CD4-positive, alpha-beta T cell treated with Interleukin-17A for 1 hour (primary cell): Measurements from ENCODE around the gene KCNJ18.
"Not testable (repeated sequence)": the region's sequence is repeated elsewhere in the genome, so short reads cannot be mapped to it uniquely, and the experiment has no call there.

Source experiments
- DNase-seq: peaks from one replicate; pipeline ENCODE4 v3.0.0-alpha.2; 2020

KCNJ18 gene

DNA sequence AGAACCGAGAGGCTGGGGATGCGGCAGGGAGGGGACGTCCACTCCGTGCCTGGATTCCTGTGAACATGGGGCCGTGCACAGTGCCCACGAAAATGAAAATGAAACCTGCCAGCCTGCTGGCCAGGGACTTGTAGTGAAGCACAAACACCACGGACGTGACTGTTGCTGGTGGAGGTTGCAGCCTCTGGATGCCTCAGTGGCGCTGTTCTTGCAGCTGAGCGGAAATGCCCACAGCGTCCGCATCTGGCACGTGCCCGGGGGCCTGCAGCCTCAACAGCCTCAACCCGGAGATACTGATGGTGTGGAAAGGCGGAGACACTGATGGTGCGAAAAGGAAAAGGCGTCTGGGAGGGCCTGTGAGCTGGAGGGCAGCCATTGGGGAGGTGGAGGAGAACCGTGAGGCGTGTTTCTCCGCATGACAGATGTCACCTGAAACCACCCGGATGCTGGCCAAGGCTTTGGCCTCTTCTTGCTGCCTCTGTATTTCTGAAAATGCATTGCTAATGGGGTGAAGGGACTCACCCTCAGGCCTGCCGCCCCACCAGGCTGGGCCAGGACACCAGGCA, 44.8 kb downstream of the KCNJ18 start:
- DNase-seq: not testable (repeated sequence)

DNA sequence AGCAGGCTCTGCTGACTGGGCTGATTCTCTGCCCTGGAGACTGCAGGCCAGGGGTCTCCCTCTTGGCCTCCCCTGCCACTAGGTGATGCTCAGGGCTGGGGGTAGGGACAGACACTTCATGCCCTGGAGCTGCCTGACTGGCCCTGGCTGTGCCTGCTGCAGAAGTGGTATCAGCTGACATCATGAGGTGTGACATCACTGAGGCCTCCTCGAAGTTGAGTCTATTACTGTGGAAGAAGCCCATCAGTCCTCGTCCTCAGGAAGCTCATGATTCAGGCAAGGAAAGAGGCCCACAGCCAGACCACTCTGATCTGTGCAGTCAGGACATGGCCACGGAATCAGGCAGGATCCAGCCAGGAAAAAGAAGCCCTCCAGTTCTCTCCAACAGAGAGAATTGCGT, 45.9 kb downstream of the KCNJ18 start:
- DNase-seq: not testable (repeated sequence)

DNA sequence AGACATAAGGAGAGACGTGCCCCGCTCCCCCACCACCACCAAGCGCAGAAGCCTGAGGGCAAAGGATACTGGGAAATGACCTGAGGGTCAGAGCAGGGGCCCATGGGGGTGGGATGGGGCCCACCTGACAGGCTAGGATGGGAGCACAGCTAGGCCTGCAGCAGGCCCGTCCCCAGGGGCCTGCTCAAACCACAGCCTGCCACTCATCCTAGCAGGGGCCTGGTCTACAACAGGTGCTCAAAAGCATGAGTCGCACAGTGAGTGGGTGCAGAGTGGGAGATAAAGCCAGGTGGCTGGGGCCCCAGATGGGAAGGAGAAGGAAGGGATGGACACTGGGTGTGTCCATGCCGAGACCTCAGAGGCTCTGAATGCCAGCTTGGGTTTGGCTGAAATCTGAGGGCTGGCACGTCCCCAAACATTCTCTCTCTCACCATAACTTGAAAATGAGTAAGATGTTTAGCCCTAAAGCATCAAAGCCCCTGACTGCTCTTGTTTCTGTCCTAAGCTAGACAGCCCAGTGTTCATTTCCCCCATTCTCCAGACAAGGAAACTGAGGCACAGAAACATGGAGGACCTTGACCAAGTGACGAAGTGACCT, 46.7 kb downstream of the KCNJ18 start:
- DNase-seq: not testable (repeated sequence)

DNA sequence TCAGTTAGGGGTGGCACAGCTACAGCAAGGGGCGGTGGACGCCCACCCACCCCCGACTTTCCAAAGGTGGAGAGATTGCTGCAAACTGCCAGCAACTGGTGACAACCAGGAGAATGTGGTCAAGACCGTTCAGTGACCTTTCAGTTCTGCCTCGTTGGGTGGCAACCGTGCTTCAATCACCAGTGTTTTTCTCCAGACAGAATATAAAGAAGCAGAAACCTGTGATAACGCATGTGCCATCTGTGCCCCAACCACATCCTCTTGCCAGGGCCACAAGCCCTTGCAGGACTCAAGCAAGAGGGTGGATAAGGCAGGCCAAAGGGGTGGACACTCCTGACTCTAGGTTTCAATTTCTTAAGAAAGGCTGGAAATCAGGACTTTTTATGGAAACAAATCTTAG, 47.2 kb downstream of the KCNJ18 start:
- not testable (repeated sequence) for DNase-seq

DNA sequence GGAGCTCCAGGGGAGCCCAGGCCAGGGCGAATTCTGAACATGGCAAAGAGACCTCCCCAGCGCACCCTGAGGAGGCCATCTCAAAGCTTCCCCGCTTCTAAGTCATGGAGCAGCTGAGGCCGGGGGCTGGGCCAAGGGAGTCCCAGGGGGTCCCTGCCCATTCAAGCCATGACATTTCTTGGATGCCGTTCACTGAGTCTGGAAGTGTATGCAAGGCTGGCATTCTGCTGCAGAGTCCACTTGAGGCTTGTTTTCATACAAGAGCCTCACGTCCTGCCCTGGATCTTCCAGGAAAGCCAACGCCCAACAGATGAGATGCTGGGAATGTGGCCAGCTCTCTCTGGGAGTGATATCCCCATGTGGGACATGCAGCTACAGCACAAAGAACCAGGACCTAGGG, 48.5 kb downstream of the KCNJ18 start:
- DNase-seq: not testable (repeated sequence)

DNA sequence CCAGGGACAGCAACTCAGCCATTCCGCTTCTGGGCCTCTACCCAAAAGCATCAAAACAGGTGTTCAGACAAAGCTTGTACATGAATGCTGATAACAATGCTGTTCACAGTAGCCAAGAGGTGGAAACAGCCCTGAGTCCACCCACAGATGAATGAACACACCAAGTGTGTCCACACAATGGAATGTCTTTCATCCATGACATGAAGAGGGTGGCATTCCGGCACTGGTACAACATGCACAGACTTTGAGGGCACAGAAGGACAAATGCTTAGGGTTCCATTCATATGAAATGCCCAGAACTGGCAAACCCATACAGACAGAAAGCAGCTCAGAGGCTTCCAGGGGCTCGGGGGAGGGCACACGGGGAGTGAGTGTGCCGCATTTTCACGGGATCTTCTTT, 49.2 kb downstream of the KCNJ18 start:
- DNase-seq: not testable (repeated sequence)

DNA sequence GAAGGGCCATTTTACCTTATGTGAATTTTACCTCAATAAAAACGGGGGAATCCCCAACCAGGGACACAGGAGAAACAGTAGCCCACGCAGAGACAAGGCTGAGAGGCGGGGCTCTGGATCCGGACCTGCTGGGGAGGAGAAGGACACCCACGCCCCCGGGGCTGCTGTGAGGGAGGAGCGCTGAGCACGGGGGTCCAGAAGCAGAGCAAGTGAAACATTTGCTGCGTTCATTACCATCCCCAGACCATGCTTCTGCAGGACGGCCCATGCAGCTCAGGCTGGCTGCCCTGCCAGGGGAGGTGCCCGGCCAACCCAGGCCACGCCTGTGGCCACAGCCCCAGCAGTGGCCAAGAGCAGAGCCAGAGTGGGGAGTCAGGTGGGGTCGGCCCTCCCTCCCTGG, 50.0 kb downstream of the KCNJ18 start:
- no peak for DNase-seq

DNA sequence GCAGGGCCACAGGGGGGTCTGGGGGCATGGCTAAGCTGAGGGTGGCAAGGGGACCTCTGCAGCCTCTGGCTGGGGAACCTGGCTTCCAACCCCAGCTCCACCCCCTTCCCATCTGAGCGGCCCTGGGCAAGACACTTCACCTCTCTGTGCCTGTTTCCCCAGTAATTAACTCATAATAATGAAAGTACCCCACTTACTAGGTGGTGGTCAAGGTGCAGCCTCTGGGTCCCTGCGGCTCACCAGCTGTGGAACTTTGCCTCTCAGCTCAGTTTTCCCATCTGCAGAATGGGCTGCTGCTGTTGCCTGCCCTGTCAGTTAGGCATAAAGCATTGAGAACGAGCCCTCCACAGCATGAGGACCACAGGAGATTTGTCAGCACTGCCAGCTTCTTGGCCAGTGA, 51.8 kb downstream of the KCNJ18 start:
- DNase-seq: not testable (repeated sequence)

DNA sequence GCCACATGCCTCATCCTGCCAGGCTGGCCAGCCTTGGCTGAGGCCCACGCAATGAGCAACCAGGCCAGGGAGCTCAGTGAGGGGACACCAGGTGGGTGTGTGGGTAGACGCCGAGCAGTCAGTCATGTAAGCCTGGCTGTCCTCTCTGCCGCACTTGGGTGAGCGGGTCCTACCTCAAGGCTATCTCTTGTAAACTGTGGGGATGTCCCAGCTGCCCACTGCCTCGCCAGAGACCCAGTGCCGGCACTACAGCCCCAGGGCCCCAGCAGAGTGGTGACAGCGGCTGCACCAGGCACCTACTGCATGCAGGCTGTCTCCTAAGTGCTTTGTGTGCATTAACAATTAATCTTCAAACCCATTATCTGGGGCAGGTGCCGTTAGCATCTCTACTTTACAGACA, 52.3 kb downstream of the KCNJ18 start:
- DNase-seq: not testable (repeated sequence)

DNA sequence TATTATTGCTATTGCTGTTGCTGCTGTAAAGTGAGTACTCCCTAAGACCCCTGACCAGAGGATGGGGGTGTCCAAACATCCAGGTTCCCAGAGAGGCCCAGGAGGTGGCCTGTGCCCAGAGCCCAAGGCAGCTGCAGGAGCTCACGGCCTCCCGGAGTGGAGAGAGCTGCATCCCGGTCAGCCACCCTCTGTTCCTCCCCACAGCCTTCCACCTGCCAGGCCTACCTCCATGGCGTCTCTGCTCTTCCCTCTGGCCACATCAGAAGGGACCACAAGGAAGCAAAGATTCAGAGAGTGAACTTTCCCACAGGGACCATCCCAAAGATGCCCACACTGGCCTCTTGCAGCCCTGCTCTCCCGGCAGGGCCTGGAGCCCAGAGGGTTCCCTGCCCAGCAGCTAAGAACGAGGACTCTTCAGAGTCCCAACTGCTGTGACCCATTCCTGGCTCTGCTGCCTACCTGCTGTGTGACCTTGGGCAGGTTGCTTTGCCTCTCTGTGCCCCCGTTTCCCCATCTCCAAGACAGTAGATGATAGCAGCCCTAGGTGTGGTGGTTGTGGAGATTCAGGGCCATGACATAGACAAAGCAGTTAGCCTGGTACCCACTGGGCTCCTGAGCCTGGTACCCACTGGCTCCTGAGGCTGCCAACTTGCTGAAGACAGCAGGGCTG, 53.2 kb downstream of the KCNJ18 start:
- DNase-seq: not testable (repeated sequence)

DNA sequence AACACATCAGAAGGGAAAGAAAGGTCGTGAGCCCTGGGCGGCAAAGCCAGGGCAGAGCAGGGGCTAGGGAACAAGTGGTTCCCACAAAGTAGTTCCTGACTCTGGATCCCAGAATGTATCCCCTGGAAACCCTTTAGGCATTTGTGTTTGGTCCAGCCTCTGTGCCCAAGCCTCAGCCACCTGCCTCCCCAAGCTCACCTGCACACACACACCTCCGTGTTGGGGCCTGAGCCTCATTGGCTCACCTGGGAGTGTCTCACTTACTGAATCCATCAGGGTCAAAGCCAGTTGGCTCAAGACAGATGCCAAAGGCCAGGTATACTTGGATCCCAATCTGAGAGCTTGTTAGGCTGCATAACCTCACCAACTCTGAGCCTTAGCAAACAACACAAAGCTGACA, 54.1 kb downstream of the KCNJ18 start:
- not testable (repeated sequence) for DNase-seq

DNA sequence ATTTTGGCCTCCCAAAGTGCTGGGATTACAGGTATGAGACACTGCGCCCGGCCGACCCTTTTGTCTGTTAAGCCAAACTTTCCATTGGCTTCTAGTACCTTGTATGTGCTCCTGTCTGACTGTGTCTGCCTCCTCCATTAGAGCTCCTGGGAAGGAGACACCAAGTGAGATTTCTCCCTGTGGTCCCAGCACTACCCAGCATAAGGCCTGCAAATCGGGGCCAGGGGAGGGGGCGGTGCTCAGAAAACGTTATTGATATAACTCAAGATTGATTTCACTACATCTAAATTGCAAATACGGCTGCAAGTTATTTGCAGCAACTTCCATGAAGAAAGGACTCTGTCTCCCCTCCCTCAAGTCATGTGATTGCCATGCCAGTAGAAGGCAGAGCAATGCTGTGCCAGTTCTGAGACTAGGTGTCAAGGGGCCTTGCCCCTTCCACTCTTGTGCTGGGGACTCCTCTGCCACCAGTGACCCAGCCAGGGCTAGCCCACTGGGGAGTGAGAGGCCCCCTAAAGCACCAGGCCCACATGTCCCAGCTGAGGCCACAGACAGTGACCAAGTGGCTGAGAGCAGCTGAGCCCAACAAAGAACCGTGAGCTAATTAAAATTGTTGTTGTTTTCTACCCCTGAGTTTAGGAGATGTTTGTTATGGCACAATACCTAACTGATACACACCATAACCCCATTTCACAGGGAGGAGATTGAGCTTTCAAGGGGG, 55.0 kb downstream of the KCNJ18 start:
- not testable (repeated sequence) for DNase-seq

DNA sequence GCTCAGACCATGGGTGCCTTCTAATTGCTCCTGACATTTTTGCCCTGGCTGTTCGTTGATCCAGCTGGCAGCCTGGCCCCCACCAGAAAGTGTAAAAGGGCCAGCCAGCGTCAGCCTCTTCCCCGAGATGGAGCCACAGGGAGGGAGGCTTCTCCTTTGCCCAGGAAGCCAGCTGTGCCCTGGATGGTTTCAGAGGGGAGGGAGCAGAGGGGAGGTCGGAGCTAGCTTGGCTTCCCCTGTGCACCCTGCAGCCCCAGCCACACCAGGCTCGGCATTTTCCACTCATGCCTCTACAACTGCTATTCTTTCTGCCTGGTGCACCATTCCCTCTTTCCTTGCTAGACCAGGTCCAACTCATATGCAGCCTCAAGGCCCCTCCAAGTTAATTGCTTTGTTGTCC, 56.4 kb downstream of the KCNJ18 start:
- DNase-seq: not testable (repeated sequence)

DNA sequence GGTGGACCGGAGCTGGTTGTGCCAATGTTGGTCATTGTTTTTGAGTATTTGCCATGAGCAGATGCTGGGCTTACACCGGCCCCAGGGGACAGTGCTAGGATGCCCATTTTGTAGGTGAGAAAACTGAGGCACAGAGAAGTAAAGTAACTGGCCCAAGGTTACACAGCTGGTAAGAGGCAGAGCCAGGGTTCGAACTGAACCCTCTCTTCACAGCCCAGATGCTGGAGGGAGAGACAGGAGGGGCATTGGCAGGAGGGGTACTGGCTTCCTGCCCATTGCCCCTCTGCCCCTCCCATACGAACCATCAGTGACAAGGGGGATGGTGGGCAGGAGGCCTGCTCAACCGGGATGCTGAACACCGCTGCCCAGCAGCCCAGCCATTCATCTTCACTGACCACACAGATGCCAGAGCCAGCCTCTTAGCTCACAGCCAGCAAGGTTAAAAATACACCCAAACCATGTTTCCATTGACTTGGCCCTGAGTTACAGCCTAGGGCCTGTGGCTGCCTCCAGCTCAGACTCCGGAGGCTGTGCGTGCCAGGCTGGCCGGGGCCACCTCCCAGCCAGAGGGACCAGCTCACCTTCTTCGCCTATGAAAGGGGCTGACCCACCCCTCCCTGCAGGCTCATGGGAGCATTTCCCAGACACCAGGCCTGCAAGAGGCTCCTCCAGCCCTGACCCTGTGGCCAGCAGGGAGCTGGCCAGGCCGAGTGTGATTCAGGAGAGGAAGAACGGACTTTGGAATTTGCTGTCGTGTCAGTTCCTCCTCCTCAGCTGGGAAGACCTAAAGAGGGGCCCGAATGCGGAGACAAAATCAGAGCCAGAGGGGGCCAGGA, 57.6 kb downstream of the KCNJ18 start:
- DNase-seq: not testable (repeated sequence)

DNA sequence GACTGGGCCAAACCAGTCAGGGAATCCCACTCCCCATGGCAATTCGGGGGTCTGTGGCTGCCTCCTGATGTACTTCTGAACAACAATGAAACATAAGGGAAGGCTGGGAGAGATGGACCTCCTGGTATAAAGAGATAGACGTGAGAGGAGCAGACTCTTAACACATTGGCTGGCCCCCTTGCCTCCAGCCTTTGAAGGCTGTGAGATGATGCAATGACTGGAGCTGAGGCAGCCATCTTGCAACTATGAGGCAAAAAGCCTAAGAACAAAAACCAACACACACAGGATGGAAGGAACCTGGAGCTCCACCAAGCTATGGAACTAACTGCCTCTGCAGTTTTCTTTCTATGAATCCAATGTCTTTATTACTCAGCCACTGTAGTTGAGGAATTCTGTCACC, 58.8 kb downstream of the KCNJ18 start:
- DNase-seq: not testable (repeated sequence)
